Measurements from ENCODE around the gene SARDH. TPM values are rescaled to one million over a fixed set of nuclear protein-coding genes. Genes with fewer than 3 reads are reported as not detected.

The SARDH gene
- total and polyA plus RNA-seq, 9 of the 15 experiments (the other 6 are each of a cell fraction or from before 2014, with no cell fraction given) = 0.14 TPM; not detected in 8

GRCh38 chr9:133661846-133662540 is 76.2 kb downstream of the SARDH start (continued):
- no peak for TF ChIP-seq HBP1 (CRISPR knock-in tag; IDR thresholded peaks at IDR 0.05)

GRCh38 chr9:133659516-133659915 is 78.6 kb downstream of the SARDH start:
- no peak overlapping the region for H3K4me2 ChIP-seq (ENCODE audit: insufficient read depth, low read length)
- no peaks in the 10 kb centered on the region for H3K9me1 ChIP-seq (ENCODE audit: control insufficient read depth, insufficient read depth, low read length)
- FAIRE-seq = no peak
- H3K4me1 ChIP-seq (replicated peaks in 1 of 2; ENCODE audit: control insufficient read depth in 2 of 2, insufficient read depth in 2 of 2, low read length in 2 of 2) = peaks cover 0 to 13% of the 10 kb centered on the region in 2 experiments; a peak in 2 of 5 replicates
- no peak for ATAC-seq
- no peak overlapping the region for H3K9ac ChIP-seq (ENCODE audit: insufficient read depth in 1 of 2, low read depth in 2 of 2, low read length in 2 of 2)
- peaks cover 28 to 94% of the 10 kb centered on the region in 2 experiments; a peak in 4 of 5 replicates for H3K27me3 ChIP-seq (ENCODE audit: control insufficient read depth in 2 of 2, insufficient read depth in 2 of 2, low read length in 2 of 2)
- in situ Hi-C loops (cut with MboI) (no loop called here), intact Hi-C loops (cut with micrococcal nuclease) (no loop called here)
- H3K4me3 ChIP-seq = no peak overlapping the region
- no peaks in the 10 kb centered on the region for H3K79me2 ChIP-seq (ENCODE audit: control insufficient read depth, insufficient read depth, low read length)
- no peak for DNase-seq (ENCODE audit: extremely low read depth in 1 of 4, low spot score in 3 of 4)
- H4K20me1 ChIP-seq (replicated peaks; ENCODE audit: control insufficient read depth, insufficient read depth, low read length) = peaks cover 39% of the 10 kb centered on the region
- BruUV-seq (replicated peaks) = no TSS peak
- no peaks in the 10 kb centered on the region for H3K36me3 ChIP-seq (ENCODE audit: control insufficient read depth, insufficient read depth, low read length)
- H3K9me3 ChIP-seq (replicated peaks; ENCODE audit: control insufficient read depth, insufficient read depth, low read depth, low read length) = no peaks in the 10 kb centered on the region
- CTCF ChIA-PET (ENCODE audit: low intra/inter-chr PET ratio) = no interaction called here
- WGBS (ENCODE audit: insufficient coverage, low coverage, missing lambda C conversion rate) = 4% methylated on average over 13 of the region's 13 CpGs
- H3K27ac ChIP-seq (ENCODE audit: extremely low read depth, low read depth, low read length) = no peak overlapping the region
- no peak overlapping the region for H2AFZ ChIP-seq (ENCODE audit: low read depth, low read length)
- POLR2A ChIA-PET = interaction anchor here (0.6 kb wide), 1 partner anchor 115 kb away, joined by 4 read pairs; no protein-coding TSS in a partner anchor
- TF ChIP-seq, protein P1, sequence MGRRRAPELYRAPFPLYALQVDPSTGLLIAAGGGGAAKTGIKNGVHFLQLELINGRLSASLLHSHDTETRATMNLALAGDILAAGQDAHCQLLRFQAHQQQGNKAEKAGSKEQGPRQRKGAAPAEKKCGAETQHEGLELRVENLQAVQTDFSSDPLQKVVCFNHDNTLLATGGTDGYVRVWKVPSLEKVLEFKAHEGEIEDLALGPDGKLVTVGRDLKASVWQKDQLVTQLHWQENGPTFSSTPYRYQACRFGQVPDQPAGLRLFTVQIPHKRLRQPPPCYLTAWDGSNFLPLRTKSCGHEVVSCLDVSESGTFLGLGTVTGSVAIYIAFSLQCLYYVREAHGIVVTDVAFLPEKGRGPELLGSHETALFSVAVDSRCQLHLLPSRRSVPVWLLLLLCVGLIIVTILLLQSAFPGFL (CRISPR knock-in tag; IDR thresholded peaks at IDR 0.05) = no peak
- no peak for TF ChIP-seq THAP12 (CRISPR knock-in tag; IDR thresholded peaks at IDR 0.05)
- no peak for TF ChIP-seq RHOXF2B (CRISPR knock-in tag; conservative IDR thresholded peaks at IDR 0.05)
- no peak for TF ChIP-seq GTF2F1 (IDR thresholded peaks at IDR 0.05; ENCODE audit: low read depth, low read length)
- TF ChIP-seq, protein P2, sequence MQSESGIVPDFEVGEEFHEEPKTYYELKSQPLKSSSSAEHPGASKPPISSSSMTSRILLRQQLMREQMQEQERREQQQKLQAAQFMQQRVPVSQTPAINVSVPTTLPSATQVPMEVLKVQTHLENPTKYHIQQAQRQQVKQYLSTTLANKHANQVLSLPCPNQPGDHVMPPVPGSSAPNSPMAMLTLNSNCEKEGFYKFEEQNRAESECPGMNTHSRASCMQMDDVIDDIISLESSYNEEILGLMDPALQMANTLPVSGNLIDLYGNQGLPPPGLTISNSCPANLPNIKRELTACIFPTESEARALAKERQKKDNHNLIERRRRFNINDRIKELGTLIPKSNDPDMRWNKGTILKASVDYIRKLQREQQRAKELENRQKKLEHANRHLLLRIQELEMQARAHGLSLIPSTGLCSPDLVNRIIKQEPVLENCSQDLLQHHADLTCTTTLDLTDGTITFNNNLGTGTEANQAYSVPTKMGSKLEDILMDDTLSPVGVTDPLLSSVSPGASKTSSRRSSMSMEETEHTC (IDR thresholded peaks at IDR 0.05) = no peak
- no peak for TF ChIP-seq FOXK2 (conservative IDR thresholded peaks at IDR 0.05 in 1 of 2, IDR thresholded peaks at IDR 0.05 in 1 of 2; ENCODE audit: low read depth in 2 of 2)
- TF ChIP-seq HDAC3 (IDR thresholded peaks at IDR 0.05; ENCODE audit: borderline replicate concordance, partially characterized antibody) = no peak
- TF ChIP-seq, protein P3, sequence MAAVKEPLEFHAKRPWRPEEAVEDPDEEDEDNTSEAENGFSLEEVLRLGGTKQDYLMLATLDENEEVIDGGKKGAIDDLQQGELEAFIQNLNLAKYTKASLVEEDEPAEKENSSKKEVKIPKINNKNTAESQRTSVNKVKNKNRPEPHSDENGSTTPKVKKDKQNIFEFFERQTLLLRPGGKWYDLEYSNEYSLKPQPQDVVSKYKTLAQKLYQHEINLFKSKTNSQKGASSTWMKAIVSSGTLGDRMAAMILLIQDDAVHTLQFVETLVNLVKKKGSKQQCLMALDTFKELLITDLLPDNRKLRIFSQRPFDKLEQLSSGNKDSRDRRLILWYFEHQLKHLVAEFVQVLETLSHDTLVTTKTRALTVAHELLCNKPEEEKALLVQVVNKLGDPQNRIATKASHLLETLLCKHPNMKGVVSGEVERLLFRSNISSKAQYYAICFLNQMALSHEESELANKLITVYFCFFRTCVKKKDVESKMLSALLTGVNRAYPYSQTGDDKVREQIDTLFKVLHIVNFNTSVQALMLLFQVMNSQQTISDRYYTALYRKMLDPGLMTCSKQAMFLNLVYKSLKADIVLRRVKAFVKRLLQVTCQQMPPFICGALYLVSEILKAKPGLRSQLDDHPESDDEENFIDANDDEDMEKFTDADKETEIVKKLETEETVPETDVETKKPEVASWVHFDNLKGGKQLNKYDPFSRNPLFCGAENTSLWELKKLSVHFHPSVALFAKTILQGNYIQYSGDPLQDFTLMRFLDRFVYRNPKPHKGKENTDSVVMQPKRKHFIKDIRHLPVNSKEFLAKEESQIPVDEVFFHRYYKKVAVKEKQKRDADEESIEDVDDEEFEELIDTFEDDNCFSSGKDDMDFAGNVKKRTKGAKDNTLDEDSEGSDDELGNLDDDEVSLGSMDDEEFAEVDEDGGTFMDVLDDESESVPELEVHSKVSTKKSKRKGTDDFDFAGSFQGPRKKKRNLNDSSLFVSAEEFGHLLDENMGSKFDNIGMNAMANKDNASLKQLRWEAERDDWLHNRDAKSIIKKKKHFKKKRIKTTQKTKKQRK (IDR thresholded peaks at IDR 0.05; ENCODE audit: borderline replicate concordance, low read depth, low read length) = no peak
